ENCODE results near the gene KSR2. TPM values are rescaled to one million over a fixed set of nuclear protein-coding genes. Genes with fewer than 3 reads are reported as not detected.
A peak's percentile ranks its signal among the peaks of the same experiment; 100 is the strongest.

KSR2 gene
- total and polyA plus RNA-seq, 2 donors from 2014 or later, result 0.34 to 2.9 TPM

DNA sequence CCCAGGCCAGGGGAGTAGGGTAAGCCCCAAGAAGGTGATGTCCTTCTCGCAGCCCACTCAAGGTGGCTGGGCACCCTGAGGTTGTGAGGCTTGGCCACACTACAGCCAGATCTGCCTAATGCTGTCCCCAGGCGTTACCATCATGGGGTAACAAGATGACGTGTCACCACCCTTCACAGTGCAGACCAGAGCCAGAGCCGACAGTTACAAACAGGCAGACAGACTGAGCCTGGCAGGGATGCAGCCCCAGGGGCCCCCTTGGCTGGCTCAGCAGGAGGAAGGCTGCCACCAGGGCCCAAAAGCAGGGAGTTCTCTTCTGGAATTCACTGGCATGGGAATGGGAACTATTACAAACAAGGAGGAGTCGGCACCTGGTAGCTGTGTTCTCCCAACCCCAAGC lies 304.6 kb downstream of the KSR2 start:
- TF ChIP-seq CTCF (IDR thresholded peaks at IDR 0.05; ENCODE audit: borderline replicate concordance, extremely low read depth, insufficient read depth), result no peak
- no peaks in the 10 kb centered on the region for H3K9me3 ChIP-seq (ENCODE audit: control insufficient read depth in 2 of 3, insufficient read depth in 1 of 3, low read length in 3 of 3)
- no peak overlapping the region for H3K4me3 ChIP-seq (ENCODE audit: low read length in 3 of 3)
- H3K27ac ChIP-seq (ENCODE audit: low read depth in 2 of 2, low read length in 2 of 2), result no peak overlapping the region
- FAIRE-seq (no peak), DNase-seq (no peak)
- H3K27me3 ChIP-seq (ENCODE audit: control insufficient read depth, insufficient read depth, low read length), result peaks cover 11% of the 10 kb centered on the region
- no peaks in the 10 kb centered on the region for H3K36me3 ChIP-seq (ENCODE audit: control insufficient read depth in 2 of 3, insufficient read depth in 3 of 3, low read length in 3 of 3)
- intact Hi-C loops (cut with DNase I), result no loop called here
- no peak overlapping the region for H3K9ac ChIP-seq (ENCODE audit: low read length in 3 of 3)
- H3K4me1 ChIP-seq (ENCODE audit: control insufficient read depth in 2 of 3, insufficient read depth in 2 of 3, low read depth in 1 of 3, low read length in 3 of 3), result no peaks in the 10 kb centered on the region

DNA sequence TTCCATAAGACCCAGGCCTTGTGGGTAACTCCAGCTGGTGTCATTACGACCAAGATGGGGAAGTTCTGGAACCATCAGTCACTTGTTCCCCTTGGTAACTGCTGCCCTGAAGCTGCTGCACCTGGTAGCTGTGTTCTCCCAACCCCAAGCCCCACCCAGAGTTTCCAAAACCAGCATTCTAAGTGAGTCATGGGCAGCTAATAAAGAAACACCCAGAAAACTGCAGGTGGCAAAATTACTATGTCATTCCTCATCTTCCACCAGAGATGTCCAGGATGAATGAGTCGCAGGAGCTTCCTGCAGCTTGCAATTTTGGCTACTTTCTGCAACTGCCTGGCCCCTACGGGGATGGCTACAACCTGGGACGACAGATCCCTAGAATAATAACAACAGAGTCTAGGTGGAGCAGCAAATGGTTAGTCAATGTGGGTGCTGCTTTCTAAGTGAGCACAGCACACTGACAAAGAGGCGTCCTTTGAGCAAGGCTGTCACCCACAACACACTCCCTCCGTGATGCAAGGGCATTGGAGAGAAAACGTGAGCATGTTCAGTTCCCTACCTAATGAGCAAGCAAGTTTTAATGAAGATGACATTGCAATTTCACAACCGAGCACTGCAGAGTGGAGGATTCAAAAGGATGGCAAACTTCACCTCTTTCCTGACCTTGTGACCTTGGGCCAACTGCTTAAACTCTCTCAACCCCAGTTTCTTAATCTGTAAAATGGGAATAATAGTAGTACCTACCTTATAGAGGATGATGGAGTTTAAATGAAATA lies 306.0 kb downstream of the KSR2 start:
- Histone ChIP-seq H3K4me1 (ENCODE audit: control insufficient read depth in 2 of 3, insufficient read depth in 2 of 3, low read depth in 1 of 3, low read length in 3 of 3) (no peaks in the 10 kb centered on the region), H3K9me3 (ENCODE audit: control insufficient read depth in 2 of 3, insufficient read depth in 1 of 3, low read length in 3 of 3) (no peaks in the 10 kb centered on the region), H3K4me3 (ENCODE audit: low read length in 3 of 3) (no peak overlapping the region), H3K9ac (ENCODE audit: low read length in 3 of 3) (no peak overlapping the region), H3K27me3 (ENCODE audit: control insufficient read depth, insufficient read depth, low read length) (peaks cover 16% of the 10 kb centered on the region), H3K36me3 (ENCODE audit: control insufficient read depth in 2 of 3, insufficient read depth in 3 of 3, low read length in 3 of 3) (no peaks in the 10 kb centered on the region), H3K27ac (ENCODE audit: low read depth in 2 of 2, low read length in 2 of 2) (no peak overlapping the region)
- no peak for DNase-seq
- intact Hi-C loops (cut with DNase I), result no loop called here
- no peak for FAIRE-seq
- TF ChIP-seq CTCF (IDR thresholded peaks at IDR 0.05; ENCODE audit: borderline replicate concordance, extremely low read depth, insufficient read depth), result no peak

DNA sequence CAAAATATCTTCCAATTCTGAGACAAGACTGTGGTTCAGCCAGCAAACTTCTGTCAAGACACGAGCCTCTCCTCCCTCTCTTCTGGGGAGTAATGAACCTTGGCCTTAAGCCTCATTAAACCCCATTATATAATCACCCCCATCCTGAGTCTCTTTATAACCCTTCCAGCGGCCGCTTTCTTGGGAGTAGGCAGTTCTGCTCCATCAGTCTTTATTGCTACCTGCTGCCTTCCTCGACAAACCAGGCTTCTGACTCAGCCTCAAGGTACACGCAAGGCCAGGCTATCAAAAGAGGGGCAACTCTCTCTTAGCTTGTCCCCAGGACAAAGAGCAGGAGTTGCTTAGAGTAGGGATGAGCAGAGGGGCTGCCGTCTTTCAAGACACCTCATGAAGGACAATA lies 306.6 kb downstream of the KSR2 start:
- peak in 4 of 5 donors; percentile 34 to 61 (median 46) for DNase-seq
- no peak for FAIRE-seq

More for the DNA sequence above, 306.6 kb downstream of the KSR2 start:
- TF ChIP-seq CTCF (IDR thresholded peaks at IDR 0.05; ENCODE audit: borderline replicate concordance, extremely low read depth, insufficient read depth), result no peak
- Histone ChIP-seq H3K4me3 (ENCODE audit: low read length in 3 of 3) (no peak overlapping the region), H3K36me3 (ENCODE audit: control insufficient read depth in 2 of 3, insufficient read depth in 3 of 3, low read length in 3 of 3) (no peaks in the 10 kb centered on the region), H3K4me1 (ENCODE audit: control insufficient read depth in 2 of 3, insufficient read depth in 2 of 3, low read depth in 1 of 3, low read length in 3 of 3) (no peaks in the 10 kb centered on the region), H3K9ac (ENCODE audit: low read length in 3 of 3) (no peak overlapping the region), H3K27ac (ENCODE audit: low read depth in 2 of 2, low read length in 2 of 2) (no peak overlapping the region), H3K27me3 (ENCODE audit: control insufficient read depth, insufficient read depth, low read length) (peaks cover 17% of the 10 kb centered on the region), H3K9me3 (ENCODE audit: control insufficient read depth in 2 of 3, insufficient read depth in 1 of 3, low read length in 3 of 3) (no peaks in the 10 kb centered on the region)
- intact Hi-C loops (cut with DNase I), result no loop called here
